Measurements from ENCODE around the gene INO80D.
"Not testable (repeated sequence)": the region's sequence is repeated elsewhere in the genome, so short reads cannot be mapped to it uniquely, and the experiment has no call there.

Gene INO80D

GRCh38 chr2:206095536-206096332, 9.8 kb upstream of the INO80D start:
- intact Hi-C loops (cut with micrococcal nuclease): no loop called here
- Mint-ChIP-seq H3K4me1 (ENCODE audit: low read depth) (peaks cover 10% of the 10 kb centered on the region), H3K27ac (no peak overlapping the region), H3K36me3 (ENCODE audit: low read depth) (peaks cover 12% of the 10 kb centered on the region), H3K27me3 (no peaks in the 10 kb centered on the region), H3K9me3 (no peaks in the 10 kb centered on the region), H3K4me3 (no peak overlapping the region)

DNA sequence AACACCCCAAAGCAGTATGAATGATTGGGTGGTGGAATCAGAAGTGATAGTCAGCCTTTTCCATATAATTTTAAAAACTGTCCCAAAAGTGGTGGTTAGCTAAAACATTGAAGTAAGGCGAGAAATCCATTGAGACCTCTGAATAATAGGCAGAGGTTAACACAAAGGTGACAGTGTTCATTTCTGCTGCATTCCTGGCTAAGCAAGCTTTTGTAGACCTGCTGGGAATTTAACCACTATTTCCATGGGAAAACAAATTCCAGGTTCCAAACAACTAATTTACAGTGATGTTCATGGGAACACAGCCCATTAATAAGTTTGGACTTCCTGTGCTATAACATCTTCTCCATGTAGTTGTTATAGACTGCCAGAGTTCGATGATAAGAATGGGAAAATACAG, 6.3 kb upstream of the INO80D start:
- Mint-ChIP-seq H3K4me1 (ENCODE audit: low read depth) (peaks cover 5% of the 10 kb centered on the region), H3K4me3 (no peak overlapping the region), H3K27ac (no peak overlapping the region), H3K36me3 (ENCODE audit: low read depth) (peaks cover 22% of the 10 kb centered on the region), H3K9me3 (no peaks in the 10 kb centered on the region), H3K27me3 (no peaks in the 10 kb centered on the region)
- intact Hi-C loops (cut with micrococcal nuclease): no loop called here

DNA sequence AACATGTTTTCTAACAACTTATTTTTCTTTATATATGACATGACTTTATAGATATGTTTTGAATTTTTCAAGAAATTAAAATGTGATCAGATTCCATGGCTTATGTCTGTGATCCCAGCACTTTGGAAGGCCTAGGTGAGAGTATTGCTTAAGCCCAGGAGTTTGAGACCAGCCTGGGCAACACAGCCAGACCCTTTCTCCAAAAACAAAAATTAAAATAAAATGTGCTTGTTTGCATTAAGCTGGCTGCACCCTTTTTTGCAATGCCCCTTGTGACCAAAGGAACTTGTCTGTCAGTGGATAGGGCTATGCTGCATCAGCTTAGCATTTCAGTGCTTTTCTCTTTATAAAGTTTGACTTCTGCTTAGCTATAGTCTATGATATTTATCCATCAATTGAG, 2.3 kb upstream of the INO80D start:
- H3K27ac Mint-ChIP-seq: no peak overlapping the region
- H3K4me1 Mint-ChIP-seq (ENCODE audit: low read depth): peaks cover 15% of the 10 kb centered on the region
- no peaks in the 10 kb centered on the region for H3K9me3 Mint-ChIP-seq
- intact Hi-C loops (cut with micrococcal nuclease): no loop called here
- peaks cover 35% of the 10 kb centered on the region for H3K36me3 Mint-ChIP-seq (ENCODE audit: low read depth)
- no peak overlapping the region for H3K4me3 Mint-ChIP-seq
- H3K27me3 Mint-ChIP-seq: no peaks in the 10 kb centered on the region

GRCh38 chr2:206086716-206087350, 859 bp upstream of the INO80D start:
- intact Hi-C loops (cut with micrococcal nuclease): no loop called here
- H3K27me3 Mint-ChIP-seq: no peaks in the 10 kb centered on the region
- peaks cover 32% of the 10 kb centered on the region for H3K36me3 Mint-ChIP-seq (ENCODE audit: low read depth)
- peaks cover 16% of the 10 kb centered on the region for H3K4me1 Mint-ChIP-seq (ENCODE audit: low read depth)
- no peaks in the 10 kb centered on the region for H3K9me3 Mint-ChIP-seq
- H3K4me3 Mint-ChIP-seq: peak overlapping the region; percentile 71
- H3K27ac Mint-ChIP-seq: peak overlapping the region; percentile 99

DNA sequence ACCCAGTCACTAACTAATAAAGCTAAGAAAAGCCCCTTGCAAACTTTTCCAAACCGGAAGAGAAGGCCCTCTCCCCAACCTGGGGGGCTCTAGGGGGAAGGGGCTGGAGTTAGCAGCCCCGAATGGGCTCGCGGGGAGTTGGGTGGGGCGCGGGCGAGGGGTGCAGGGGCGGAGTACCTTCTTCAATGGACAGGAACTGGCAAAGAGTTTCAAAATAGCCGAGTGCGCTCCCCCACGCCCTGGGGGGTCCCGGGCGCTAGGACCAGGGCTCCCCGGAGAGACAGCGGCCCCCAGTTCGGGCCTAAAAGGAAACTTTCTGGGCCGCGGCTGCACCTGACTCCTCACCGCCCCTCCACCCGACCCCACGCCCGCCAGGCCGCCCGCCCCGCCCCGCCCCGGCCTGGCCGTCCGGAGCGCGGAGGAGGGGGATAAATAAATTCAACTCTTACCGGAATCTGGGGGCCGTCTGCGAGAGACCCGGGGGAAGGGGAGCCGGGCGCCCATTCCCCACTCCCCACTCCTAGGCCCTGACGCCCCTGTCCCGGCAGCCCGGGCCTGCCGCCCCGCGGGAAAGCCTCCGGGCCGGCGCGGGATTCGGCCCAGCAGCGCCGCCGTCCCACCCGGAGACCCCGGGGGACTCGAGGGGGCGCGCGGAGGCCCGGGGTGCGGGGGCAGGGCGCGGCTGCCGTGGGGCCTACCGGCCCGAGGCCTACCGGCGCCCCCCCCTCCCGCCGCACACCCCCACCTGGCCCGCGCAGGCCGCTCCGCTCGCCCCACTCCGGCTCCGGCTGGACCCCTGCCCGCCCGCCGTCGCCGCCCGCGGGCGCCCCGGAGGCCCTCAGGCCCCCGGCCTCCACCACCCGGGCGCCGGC, 868 bp downstream of the INO80D start:
- Mint-ChIP-seq H3K4me3 (peak overlapping the region; percentile 99), H3K27ac (peak overlapping the region; percentile 99), H3K9me3 (no peaks in the 10 kb centered on the region), H3K27me3 (no peaks in the 10 kb centered on the region), H3K4me1 (ENCODE audit: low read depth) (peaks cover 18% of the 10 kb centered on the region), H3K36me3 (ENCODE audit: low read depth) (peaks cover 20% of the 10 kb centered on the region)
- intact Hi-C loops (cut with micrococcal nuclease): loop anchor here (1.0 kb wide), 1 partner anchor 74 kb away; the partner anchor contains the start of genes EEF1B2 and NDUFS1

GRCh38 chr2:206084439-206084869, 1.5 kb downstream of the INO80D start:
- H3K9me3 Mint-ChIP-seq: no peaks in the 10 kb centered on the region
- intact Hi-C loops (cut with micrococcal nuclease): no loop called here
- H3K4me3 Mint-ChIP-seq: peak overlapping the region; percentile 99

DNA sequence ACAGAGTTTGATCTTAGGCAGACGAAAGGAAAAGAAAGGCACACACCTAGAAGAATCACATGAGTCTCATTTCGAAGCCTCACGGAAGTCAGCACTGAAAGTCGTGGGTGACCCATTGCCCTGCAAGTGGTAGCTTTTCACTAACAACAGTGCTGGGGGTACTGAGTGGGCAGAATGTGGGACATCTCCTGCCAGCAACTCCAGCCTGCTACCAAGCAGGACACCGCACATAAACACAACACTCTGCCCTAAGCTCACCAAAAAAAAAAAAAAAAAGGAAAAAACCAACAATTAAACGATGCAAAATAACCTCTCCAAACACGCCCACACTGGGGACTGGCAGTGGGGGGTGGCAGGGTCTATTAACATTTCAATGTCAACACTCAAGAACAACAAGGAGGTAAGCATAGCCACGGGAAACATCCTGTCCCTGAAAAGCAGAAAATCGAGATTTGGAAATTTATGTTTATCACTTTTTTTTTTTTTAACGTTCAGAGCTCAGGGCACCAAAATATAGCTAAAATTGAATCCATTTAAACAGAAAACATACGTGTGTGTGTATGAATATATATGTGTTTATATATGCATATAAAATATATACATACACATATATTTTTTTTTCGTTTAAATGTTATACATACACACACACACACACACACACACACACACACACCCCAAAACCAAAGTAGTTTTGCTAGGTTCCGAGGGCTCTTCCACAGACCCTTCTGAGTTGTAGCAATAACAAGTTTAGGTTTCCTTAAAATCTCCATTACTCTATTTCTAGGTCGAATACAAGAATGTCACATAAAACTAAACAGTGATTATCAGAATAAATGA, 2.2 kb downstream of the INO80D start:
- Mint-ChIP-seq H3K4me3 (peak overlapping the region; percentile 99), H3K4me1 (ENCODE audit: low read depth) (peaks cover 28% of the 10 kb centered on the region), H3K9me3 (no peaks in the 10 kb centered on the region), H3K27me3 (no peaks in the 10 kb centered on the region), H3K27ac (peak overlapping the region; percentile 99), H3K36me3 (ENCODE audit: low read depth) (peaks cover 16% of the 10 kb centered on the region)
- intact Hi-C loops (cut with micrococcal nuclease): no loop called here

More at GRCh38 chr2:206084439-206084869, 1.5 kb downstream of the INO80D start:
- peaks cover 24% of the 10 kb centered on the region for H3K4me1 Mint-ChIP-seq (ENCODE audit: low read depth)
- H3K27ac Mint-ChIP-seq: peak overlapping the region; percentile 99
- no peaks in the 10 kb centered on the region for H3K27me3 Mint-ChIP-seq
- H3K36me3 Mint-ChIP-seq (ENCODE audit: low read depth): peaks cover 16% of the 10 kb centered on the region

GRCh38 chr2:206082298-206082843, 3.6 kb downstream of the INO80D start:
- Mint-ChIP-seq H3K4me3 (no peak overlapping the region), H3K9me3 (no peaks in the 10 kb centered on the region), H3K27me3 (no peaks in the 10 kb centered on the region), H3K27ac (no peak overlapping the region), H3K4me1 (ENCODE audit: low read depth) (peaks cover 28% of the 10 kb centered on the region), H3K36me3 (ENCODE audit: low read depth) (peaks cover 16% of the 10 kb centered on the region)
- intact Hi-C loops (cut with micrococcal nuclease): no loop called here

- Mint-ChIP-seq H3K27ac (no peak overlapping the region), H3K36me3 (ENCODE audit: low read depth) (peaks cover 11% of the 10 kb centered on the region)
- intact Hi-C loops (cut with micrococcal nuclease): no loop called here
These were observed 5.0 kb downstream of the INO80D start for GRCh38 chr2:206080927-206081326.

GRCh38 chr2:206079699-206080465, 6.1 kb downstream of the INO80D start:
- H3K36me3 Mint-ChIP-seq (ENCODE audit: low read depth): peaks cover 8% of the 10 kb centered on the region
- H3K4me3 Mint-ChIP-seq: no peak overlapping the region
- peak overlapping the region; percentile 54 for H3K27ac Mint-ChIP-seq
- no peaks in the 10 kb centered on the region for H3K27me3 Mint-ChIP-seq
- no peaks in the 10 kb centered on the region for H3K9me3 Mint-ChIP-seq
- peaks cover 28% of the 10 kb centered on the region for H3K4me1 Mint-ChIP-seq (ENCODE audit: low read depth)
- intact Hi-C loops (cut with micrococcal nuclease): no loop called here

More at GRCh38 chr2:206080927-206081326, 5.0 kb downstream of the INO80D start:
- Mint-ChIP-seq H3K27me3 (no peaks in the 10 kb centered on the region), H3K9me3 (no peaks in the 10 kb centered on the region), H3K4me1 (ENCODE audit: low read depth) (peaks cover 28% of the 10 kb centered on the region), H3K4me3 (no peak overlapping the region)

DNA sequence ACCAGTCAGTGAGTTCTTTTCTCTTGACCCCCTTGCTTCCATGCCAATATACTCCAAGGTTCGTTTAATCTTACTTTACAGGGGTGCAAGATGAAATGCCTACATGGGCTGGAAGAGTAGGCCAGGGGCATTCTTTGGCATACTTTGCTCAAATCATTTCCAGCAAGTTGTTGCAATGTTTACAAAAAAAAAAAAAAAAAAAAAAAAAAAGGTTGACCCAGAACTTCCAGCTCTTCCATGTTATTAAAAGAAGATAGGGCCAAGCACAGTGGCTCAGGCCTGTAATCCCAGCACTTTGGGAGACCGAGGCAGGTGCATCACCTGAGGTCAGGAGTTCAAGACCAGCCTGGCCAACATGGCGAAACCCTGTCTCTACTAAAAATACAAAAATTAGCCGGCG, 8.1 kb downstream of the INO80D start:
- H3K27me3 Mint-ChIP-seq; H3K9me3 Mint-ChIP-seq; H3K36me3 Mint-ChIP-seq (ENCODE audit: low read depth); H3K27ac Mint-ChIP-seq; intact Hi-C loops (cut with micrococcal nuclease); H3K4me3 Mint-ChIP-seq: not testable (repeated sequence)
- peaks cover 22% of the 10 kb centered on the region for H3K4me1 Mint-ChIP-seq (ENCODE audit: low read depth)

- H3K27me3 Mint-ChIP-seq: no peaks in the 10 kb centered on the region
- peaks cover 12% of the 10 kb centered on the region for H3K36me3 Mint-ChIP-seq (ENCODE audit: low read depth)
- no peak overlapping the region for H3K4me3 Mint-ChIP-seq
- no peaks in the 10 kb centered on the region for H3K9me3 Mint-ChIP-seq
- H3K27ac Mint-ChIP-seq: no peak overlapping the region
- intact Hi-C loops (cut with micrococcal nuclease): no loop called here
- H3K4me1 Mint-ChIP-seq (ENCODE audit: low read depth): peaks cover 36% of the 10 kb centered on the region
These were observed 10.9 kb downstream of the INO80D start for GRCh38 chr2:206075113-206075512.
